Esophagus squamous epithelium (tissue), 4 donors: ENCODE results near the gene PDILT.

Source experiments
- CTCF ChIP-seq, 6 experiments: fragments of 450-650 bp in 4 of 6; fragments of 200-600 bp in 2 of 6; sonication (generic) in 2 of 6; IDR thresholded peaks; one replicate each; pipeline ENCODE4 v1.5.1; 2016 to 2019; ENCODE audit warnings: antibody characterized with exemption in 6 of 6, mild to moderate bottlenecking in 4 of 6, moderate library complexity in 4 of 6
- POLR2A ChIP-seq, 4 donors: fragments of 450-650 bp; IDR thresholded peaks; one replicate each; pipeline ENCODE4 v1.6.1; 2017; ENCODE audit warnings: antibody characterized with exemption in 4 of 4, mild to moderate bottlenecking in 4 of 4, moderate library complexity in 3 of 4

DNA sequence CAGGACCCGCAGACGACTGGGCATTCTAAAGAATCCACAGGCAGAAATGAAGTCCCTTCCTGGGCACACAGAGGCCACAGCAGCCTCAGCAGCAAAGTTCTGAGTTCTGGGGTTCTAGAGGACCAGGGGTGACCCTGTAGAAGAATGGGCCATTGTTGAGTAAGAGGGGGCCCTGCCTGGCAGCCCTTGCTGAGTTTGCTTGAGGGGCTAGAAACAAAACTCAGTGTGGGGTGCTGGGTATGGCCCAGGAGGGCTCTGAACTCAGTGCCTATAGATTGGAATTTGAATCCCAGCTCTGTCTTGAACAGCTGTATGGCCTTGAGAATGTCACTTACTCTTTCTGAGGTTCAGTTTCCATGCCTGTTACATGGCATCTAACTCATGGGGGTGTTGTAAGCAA is at the start of gene PDILT:
- TF ChIP-seq POLR2A (IDR thresholded peaks at IDR 0.05) (no peak), CTCF (IDR thresholded peaks at IDR 0.05) (no peak)
